GM18505 (cell line): Measurements from ENCODE around the gene UPF2.
"Not testable (repeated sequence)": the region's sequence is repeated elsewhere in the genome, so short reads cannot be mapped to it uniquely, and the experiment has no call there.

ENCODE experiments used
- ATAC-seq: cut with Tn5 transposase; IDR thresholded peaks from one replicate; pipeline ENCODE4 v1.9.1; 2021; ENCODE audit not compliant: unreplicated experiment
- POLR2A ChIP-seq: IDR thresholded peaks from 4 replicates; pipeline ENCODE4 v1.6.1; 2011; ENCODE audit warnings: borderline replicate concordance; ENCODE audit not compliant: insufficient read depth, insufficient read length; ENCODE audit errors: extremely low read depth

UPF2 gene

DNA sequence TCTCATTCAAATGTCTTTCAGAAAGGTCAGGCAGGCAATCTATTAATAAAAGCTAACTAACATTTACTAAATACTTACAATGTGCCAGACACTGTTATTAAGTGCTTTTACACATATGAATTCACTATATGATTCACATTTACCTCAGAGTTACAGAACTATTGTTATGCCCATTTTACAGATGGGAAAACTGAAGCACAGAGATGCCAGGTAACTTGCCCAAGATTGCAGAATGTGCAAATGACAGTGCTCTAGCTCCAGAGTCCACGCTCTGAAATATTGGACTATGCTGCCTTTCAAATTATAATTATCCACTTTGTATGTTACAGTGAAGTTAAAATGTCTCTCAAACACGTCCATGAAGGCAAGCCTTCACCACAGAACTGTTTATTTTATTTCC, 22.0 kb downstream of the UPF2 start:
- no peak for ATAC-seq
- no peak for TF ChIP-seq POLR2A

DNA sequence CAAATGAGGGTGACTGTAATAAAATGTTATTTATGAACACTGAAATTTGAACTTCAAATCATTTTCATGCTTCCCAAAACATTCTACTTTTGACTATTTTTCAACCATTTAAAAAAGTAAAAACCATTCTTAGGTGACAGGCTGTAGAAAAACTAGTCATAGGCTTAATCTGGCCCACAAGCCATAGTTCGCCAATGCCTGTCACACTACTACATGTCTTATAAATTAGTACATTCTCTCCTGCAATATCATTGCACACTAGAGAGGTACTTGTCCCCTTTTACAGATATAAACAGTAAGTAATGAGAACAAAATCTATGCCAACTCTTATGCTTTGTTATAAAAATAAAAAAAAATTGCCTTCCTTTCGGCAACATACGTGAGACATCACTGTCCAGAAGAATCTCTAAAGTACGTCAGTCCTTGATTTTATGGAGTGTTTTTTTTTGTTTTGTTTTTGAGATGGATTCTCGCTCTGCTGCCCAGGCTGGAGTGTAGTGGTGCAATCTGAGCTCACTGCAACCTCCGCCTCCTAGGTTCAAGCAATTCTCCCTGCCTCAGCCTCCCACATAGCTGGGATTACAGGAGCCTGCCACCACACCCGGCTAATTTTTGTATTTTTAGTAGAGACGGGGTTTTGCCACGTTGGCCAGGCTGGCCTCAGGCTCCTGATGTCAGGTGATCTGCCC, 23.2 kb downstream of the UPF2 start:
- no peak for ATAC-seq
- TF ChIP-seq POLR2A = no peak

DNA sequence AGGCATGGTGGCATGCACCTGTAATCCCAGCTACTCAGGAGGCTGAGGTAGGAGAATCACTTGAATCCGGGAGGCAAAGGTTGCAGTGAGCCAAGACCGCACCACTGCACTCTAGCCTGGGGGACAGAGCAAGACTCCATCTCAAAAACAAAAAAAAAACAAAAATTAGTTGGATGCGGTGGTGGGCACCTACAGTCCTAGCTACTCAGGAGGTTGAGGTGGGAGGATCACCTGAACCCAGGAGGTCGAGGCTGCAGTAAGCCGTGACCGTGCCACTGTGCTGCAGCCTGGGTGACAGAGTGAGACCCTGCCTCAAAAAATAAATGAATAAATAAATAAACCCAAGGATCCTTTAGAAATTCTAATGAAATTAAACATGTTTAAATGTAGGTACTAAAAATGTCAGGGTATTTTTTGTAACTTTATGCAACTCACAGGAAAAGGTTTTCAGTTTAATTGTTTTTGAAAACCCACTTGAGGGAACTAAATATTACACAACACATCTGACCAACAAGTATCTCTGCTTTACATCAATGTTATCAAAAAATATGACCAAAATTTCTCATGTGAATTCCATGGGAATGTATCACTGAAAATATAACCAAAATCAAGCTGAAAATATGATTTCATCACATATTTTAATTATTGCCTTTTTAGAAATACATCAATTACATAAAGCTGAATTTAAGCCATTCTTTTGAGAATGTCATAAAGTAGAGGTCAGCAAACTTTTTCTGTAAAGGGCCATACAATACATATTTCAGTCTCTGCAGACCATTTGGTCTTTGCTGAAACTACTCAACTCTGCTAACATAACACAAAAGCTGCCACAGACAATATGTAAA, 23.9 kb downstream of the UPF2 start:
- no peak for ATAC-seq
- no peak for TF ChIP-seq POLR2A

DNA sequence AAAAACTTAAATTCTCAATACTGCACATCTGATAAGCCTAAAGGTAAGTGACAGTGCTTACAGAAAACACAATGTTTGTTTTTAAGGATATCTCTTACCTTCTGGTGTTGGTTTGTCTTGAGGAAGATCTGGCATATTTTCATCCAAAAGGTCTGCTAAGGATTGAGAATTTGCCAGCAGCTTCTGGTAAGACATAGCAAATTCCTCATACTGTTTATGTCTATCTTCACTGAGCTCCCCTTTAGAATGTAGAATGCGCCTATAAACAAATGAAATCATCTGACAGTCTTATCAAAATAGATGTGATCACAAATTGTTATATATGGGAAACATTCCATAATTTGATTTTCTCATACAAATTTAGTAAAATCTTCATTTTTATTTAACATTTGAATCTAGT, 28.7 kb downstream of the UPF2 start:
- no peak for TF ChIP-seq POLR2A
- no peak for ATAC-seq

DNA sequence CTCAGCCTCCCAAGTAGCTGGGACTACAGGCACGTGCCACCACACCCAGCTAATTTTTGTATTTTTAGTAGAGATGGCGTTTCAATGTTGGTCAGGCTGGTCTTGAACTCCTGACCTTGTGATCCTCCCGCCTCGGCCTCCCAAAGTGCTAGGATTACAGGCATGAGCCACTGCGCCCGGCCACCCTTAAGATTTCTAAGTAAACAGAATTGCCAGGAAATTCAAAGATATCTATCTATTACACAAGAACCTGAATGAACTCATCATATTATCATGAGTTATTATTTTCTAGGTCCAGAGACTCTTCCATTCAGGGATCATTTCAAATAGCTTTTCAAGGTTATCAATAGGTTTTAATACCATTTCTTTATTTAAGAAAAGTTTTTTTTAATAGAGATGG, 29.2 kb downstream of the UPF2 start:
- not testable (repeated sequence) for ATAC-seq

DNA sequence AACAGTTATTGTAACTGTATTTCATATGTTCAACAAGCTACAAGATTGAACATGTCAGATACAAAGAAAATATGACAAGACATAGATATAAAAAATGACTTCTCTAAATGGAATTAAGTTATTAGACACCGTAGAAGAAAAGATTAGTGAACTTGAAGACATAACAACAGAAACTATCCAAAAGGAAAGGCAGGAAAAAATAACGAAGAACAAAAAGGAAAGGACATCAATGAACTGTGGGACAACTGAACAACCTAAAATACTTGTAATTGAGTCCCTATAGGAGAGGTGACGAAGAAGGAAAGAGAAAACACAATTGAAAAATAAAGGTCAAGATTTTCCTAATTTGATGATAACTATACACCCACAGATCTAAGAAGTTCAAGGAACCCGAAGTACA, 32.3 kb downstream of the UPF2 start:
- TF ChIP-seq POLR2A = no peak
- no peak for ATAC-seq

DNA sequence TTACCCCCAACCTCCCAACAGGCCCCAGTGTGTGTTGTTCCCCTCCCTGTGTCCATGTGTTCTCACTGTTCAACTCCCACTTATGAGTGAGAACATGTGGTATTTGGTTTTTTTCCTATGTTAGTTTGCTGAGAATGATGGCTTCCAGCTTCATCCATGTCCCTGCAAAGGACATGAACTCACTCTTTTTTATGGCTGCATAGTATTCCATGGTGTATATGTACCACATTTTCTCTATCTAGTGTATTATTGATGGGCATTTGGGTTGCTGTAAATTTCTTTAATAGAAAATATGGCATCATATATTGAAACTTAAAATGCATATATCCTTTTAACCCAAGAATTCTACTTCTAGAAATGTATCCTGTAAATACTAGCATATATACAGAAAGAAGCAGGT, 33.8 kb downstream of the UPF2 start:
- ATAC-seq = not testable (repeated sequence)

DNA sequence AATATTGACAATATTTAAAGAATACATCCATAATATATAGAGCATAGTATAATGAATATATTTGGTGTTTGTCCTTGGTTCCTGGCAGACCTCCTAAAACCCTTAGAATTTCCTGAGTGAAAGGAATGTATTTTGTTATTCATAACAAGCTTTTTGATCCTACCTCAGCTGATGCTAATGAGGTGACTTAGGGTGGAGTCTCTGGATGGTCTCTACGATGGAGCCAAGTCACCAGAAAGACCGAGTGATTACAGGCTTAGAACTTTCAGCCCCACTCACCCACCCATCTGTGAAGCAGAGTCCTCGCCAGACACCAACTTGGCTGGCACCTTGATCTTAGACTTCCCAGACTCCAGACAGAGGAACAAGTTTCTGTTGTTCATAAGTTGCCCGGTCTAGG, 35.9 kb downstream of the UPF2 start:
- no peak for ATAC-seq
- TF ChIP-seq POLR2A = no peak

DNA sequence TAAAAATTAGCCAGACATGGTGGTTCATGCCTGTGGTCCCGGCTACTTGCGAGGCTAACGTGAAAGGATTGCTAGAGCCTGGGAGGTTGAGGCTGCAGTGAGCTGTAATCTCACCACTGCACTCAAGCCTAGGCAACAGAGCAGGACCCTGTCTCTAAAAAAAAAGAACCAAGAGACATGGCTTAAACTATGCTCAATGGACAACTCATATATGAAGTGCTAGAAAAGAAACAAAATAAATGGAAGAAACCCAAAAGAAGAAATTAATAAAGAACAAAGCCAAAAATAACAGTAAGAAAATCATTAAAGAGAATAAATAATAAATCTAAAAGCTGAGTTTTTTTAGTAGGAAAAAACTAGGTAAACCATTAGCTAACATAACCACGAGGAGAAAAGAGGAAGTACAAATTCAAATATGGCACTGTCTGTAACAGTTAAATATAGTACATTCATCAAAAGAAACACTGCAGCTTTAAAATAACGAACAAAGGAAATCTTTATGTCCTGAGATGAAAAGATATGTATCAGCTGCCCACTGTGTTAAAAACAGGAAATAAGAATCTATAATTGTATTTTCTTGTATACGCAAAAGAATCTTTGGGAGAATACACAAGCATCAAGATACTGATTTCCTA, 48.7 kb downstream of the UPF2 start:
- no peak for ATAC-seq
- TF ChIP-seq POLR2A = no peak

DNA sequence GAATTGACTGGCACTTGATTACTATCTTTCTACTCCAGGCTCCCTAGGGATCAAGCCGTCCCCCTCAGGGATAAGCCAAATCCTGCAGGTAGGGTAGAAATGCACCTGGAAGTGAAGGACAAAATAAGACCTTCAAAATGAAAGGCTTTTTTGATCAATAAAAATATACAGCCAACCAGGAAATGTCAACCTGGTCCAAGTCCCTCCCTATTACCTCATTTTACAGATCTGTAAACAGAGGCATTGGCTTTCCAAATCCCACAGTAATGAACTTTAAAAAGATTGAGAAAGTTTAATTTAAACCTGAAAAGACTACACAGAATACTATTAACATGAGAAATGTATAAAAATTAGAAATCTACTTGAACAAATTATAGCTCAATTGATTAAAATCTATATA, 53.7 kb downstream of the UPF2 start:
- no peak for ATAC-seq
- TF ChIP-seq POLR2A = no peak

DNA sequence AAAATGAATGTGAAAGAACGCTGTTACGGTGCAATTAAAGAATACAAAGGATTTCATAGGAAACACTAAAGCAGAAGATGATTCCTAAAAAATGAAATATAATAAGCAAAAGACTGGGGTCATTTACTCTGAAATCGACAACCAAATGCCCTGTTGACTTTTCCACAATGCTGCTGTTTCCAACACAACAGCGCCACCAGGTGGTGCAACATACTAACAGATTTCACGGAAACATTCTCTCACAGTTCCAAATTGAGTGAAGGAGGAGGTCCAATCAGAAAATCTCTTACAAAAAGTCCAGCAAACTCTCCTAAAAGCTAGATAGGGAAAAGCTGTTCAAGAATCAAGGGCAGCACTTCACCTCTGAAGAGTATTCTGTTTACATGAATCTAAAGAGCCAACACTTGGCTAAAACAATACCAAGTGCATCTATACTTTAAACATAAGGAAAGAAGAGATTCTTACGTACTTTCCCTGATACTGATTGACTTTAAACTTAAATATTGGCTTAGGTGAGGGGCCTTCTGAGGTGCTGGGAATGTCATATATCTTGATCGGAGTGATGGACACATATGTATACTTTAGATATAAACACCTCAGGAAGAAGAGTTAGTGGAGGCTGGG, 55.9 kb downstream of the UPF2 start:
- TF ChIP-seq POLR2A = no peak
- no peak for ATAC-seq

DNA sequence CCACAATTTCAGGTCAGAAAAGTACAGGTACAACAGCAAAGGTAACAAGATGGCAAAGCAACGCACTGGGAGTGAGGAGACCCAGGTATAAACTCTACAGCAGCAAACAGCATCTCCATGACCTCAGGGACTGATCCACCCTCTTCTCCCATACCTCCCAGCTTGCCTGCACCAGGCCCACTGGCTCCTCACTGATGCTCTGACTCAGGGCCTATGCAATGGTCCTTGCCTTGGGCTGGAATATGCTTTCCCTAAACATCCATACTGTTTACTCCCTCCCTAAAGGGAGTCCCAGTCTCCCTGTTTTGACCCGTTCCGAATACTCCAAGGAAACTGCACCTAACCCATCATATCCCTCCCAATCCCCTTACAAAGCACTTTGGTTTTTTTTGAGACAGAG, 60.4 kb downstream of the UPF2 start:
- ATAC-seq = no peak
- no peak for TF ChIP-seq POLR2A

DNA sequence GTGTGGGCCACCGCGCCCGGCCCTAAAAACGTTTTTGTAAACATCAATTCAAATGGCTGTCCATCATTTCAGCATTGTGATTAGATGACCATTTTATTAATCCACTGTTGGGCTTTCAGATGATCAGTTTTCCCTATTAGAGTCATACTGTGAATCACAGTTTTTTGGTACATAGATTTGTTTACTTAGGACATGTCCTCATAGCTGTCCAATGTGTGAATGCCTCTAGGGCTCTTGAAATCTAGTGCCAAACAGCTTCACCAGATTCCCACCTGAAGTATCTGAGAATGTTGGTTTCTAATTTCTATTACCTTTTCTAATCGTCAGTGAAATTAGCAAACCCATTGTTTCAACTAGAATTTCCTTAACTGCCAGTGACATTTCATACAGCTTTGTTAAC, 66.8 kb downstream of the UPF2 start:
- no peak for TF ChIP-seq POLR2A
- ATAC-seq = no peak

DNA sequence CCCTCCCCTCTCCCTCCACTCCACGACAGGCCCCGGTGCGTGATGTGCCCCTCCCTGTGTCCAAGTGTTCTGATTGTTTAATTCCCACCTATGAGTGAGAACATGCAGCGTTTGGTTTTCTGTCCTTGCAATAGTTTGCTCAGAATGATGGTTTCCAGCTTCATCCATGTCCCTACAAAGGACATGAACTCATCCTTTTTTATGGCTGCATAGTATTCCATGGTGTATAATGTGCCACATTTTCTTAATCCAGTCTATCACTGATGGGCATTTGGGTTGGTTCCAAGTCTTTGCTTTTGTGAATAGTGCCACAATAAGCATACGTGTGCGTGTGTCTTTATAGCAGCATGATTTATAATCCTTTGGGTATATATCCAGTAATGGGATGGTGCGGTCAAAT, 70.1 kb downstream of the UPF2 start:
- not testable (repeated sequence) for ATAC-seq

DNA sequence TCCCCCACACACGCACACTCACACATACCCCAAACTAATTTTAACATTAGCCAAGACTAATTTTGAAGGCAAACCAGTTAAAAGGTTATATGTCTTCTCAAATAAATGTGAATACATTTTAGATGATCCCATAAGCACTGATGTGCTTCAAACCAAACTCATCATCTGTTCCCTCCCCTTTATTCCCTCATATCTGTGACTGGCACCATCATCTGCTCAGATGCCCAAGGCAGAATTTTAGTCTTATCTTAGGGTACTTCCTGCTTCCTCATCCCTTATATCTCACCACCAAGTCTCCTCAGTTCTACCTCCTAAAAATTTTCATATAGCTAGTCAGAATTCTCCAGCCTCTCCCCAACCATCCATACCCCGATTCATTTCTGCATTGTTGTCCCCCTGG, 80.4 kb downstream of the UPF2 start:
- ATAC-seq = no peak
- no peak for TF ChIP-seq POLR2A

DNA sequence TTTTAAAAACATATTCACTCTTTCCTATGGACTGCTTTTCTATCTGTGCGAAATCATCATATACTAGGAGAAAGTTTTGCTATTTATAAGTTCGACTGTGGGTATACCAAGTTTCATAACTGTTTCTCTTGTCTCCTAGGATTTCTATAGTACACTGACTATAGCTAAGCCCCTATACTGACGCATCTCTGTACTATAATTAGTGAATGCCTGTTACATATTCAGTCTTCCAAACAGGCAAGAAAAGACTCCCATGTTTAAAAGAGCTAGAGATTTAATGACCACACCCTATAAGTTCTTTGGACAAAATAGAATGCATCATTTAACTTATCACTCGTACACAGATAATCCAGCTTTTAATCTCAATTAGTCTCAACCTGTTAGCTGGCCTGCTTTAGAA, 80.8 kb downstream of the UPF2 start:
- ATAC-seq = no peak
- TF ChIP-seq POLR2A = no peak
